ENCODE data around the gene IL5. TPM values are rescaled to one million over a fixed set of nuclear protein-coding genes. Genes with fewer than 3 reads are reported as not detected.

Gene IL5
- total and polyA plus RNA-seq, 11 donors = not detected

DNA sequence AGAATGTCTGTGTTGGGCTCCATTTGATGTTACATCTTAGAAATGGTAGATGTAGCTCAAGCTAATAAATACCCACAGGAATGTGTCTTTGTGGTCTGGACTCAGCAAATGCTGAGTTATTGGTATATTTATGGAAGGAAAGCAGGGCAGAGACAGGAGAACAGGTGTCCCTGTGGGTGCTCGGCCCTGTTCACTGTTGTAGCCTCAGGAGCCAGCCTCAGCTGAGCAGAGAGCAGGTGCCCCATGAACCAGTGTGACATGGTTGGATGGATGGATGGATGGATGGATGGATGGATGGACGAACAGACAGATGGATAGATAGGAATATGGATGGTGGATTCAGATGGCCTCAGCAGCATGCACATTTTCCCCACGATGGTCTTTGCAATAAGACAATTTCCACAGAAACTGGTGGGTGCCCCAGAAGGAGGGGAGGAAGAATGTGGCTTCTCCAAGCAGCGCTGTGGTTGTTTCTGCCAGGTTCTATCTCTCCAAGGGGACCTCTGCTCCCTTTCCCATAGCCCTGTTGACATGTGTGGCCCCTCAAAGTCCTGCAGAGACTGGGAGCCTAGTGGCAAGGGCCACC lies 44.5 kb downstream of the IL5 start:
- ATAC-seq (no peak), DNase-seq (peak in 1 of 5 donors; percentile 10)
- H3K4me3 ChIP-seq = no peak overlapping the region
- H3K4me1 ChIP-seq = peaks cover 4 to 76% (median 37%) of the 10 kb centered on the region in 12 donors
- peak overlapping the region in 10 of 12 donors; percentile 10 to 99 (median 94) for H3K27ac ChIP-seq
- H3K27me3 ChIP-seq = no peaks in the 10 kb centered on the region
- 87 to 94% (median 93%) methylated on average over 4 of the region's 4 CpGs for WGBS, 4 donors
- intact Hi-C loops (cut with DNase I) = loop anchor here in 5 of 10 donors (2.0 to 10.0 kb wide), 6 partner anchors 59 to 274 kb away; partner anchors contain the start of genes SLC22A4 (in 3 of the 5), P4HA2 (in 1 of the 5) and RAD50 (in 1 of the 5)
- no peak for TF ChIP-seq POLR2A (IDR thresholded peaks at IDR 0.05)
- TF ChIP-seq, protein P1, sequence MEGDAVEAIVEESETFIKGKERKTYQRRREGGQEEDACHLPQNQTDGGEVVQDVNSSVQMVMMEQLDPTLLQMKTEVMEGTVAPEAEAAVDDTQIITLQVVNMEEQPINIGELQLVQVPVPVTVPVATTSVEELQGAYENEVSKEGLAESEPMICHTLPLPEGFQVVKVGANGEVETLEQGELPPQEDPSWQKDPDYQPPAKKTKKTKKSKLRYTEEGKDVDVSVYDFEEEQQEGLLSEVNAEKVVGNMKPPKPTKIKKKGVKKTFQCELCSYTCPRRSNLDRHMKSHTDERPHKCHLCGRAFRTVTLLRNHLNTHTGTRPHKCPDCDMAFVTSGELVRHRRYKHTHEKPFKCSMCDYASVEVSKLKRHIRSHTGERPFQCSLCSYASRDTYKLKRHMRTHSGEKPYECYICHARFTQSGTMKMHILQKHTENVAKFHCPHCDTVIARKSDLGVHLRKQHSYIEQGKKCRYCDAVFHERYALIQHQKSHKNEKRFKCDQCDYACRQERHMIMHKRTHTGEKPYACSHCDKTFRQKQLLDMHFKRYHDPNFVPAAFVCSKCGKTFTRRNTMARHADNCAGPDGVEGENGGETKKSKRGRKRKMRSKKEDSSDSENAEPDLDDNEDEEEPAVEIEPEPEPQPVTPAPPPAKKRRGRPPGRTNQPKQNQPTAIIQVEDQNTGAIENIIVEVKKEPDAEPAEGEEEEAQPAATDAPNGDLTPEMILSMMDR (IDR thresholded peaks at IDR 0.05) = no peak
- no peaks in the 10 kb centered on the region for H3K9me3 ChIP-seq
- H3K36me3 ChIP-seq = no peaks in the 10 kb centered on the region

DNA sequence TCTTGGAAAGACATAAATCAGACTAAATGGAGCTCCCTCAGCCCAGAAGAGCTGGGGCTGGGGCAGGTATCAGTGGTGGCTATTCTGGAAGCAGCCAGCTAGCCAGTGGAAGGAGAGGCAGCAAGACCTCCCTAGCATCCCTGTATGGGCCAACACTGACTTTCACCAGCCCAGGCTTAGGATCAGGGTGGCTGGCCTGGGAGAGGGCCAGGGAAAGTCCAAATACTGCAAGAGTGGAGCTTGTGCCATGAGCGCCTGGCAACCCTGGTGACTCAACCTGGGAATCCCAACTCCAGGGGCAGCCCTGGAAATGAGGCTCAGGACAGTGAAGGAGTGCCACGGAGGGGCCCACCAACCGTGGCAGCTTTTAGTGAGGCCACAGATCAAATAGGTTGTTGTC lies 45.2 kb downstream of the IL5 start:
- ATAC-seq = no peak
- no peaks in the 10 kb centered on the region for H3K36me3 ChIP-seq
- TF ChIP-seq POLR2A (IDR thresholded peaks at IDR 0.05) = no peak
- TF ChIP-seq, protein P1 (IDR thresholded peaks at IDR 0.05) = no peak
- DNase-seq = peak in 2 of 5 donors; percentile 60 to 67
- H3K27me3 ChIP-seq = no peaks in the 10 kb centered on the region
- intact Hi-C loops (cut with DNase I) = loop anchor here in 5 of 10 donors (2.0 to 10.0 kb wide), 6 partner anchors 59 to 273 kb away; partner anchors contain the start of genes SLC22A4 (in 3 of the 5), P4HA2 (in 1 of the 5) and RAD50 (in 1 of the 5)
- WGBS, 4 donors = 72 to 80% (median 76%) methylated on average over 3 of the region's 3 CpGs
- H3K4me3 ChIP-seq = no peak overlapping the region
- peaks cover 4 to 78% (median 37%) of the 10 kb centered on the region in 12 donors for H3K4me1 ChIP-seq
- no peaks in the 10 kb centered on the region for H3K9me3 ChIP-seq
- peak overlapping the region in 11 of 12 donors; percentile 86 to 99 (median 93) for H3K27ac ChIP-seq

DNA sequence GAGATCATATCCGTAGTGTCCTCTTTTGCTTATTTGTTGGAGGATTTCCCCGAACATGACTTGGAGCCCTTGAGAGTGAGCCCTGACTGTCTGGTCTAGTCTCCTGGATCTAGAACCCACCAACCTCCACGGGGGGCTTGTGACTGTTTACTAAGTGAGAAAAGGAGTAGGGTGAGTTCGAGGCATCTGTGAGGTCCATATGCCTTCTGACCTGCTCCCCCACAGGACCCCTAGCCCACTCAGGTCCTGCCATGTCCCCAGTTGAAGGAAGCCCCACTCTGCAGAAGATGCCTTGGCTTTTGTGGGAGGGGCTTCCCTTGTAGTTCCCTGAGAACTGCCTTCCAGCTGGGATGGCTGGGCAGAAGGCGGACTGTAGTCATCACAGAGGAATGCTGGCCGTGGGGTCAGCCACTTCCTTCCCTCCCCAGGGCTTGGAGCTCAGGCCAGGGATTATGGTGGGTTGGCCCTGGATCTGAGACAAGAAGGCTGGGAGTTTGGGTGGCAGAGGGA lies 45.8 kb downstream of the IL5 start:
- intact Hi-C loops (cut with DNase I) = loop anchor here in 6 of 10 donors (2.0 to 10.0 kb wide), 7 partner anchors 60 to 273 kb away; partner anchors contain the start of genes SLC22A4 (in 3 of the 6), P4HA2 (in 1 of the 6) and RAD50 (in 1 of the 6)
- peaks cover 4 to 84% (median 36%) of the 10 kb centered on the region in 12 donors for H3K4me1 ChIP-seq
- WGBS, 4 donors = 27 to 49% (median 39%) methylated on average over 4 to 6 of the region's 6 CpGs

More for the DNA sequence above, 45.8 kb downstream of the IL5 start:
- ATAC-seq (peak; percentile 25 to 49 (median 28)), DNase-seq (peak; percentile 77 to 87 (median 87))
- Histone ChIP-seq H3K9me3 (no peaks in the 10 kb centered on the region), H3K27ac (peak overlapping the region; percentile 79 to 99 (median 93)), H3K36me3 (no peaks in the 10 kb centered on the region), H3K4me3 (peak overlapping the region; percentile 27 to 88 (median 68)), H3K27me3 (no peaks in the 10 kb centered on the region)
- TF ChIP-seq, protein P1 (IDR thresholded peaks at IDR 0.05) = no peak
- TF ChIP-seq POLR2A (IDR thresholded peaks at IDR 0.05) = no peak
